ENCODE data around the gene NKIRAS1.

The NKIRAS1 gene

GRCh38 chr3:23869977-23870662 is 46.7 kb downstream of the NKIRAS1 start:
- Histone ChIP-seq H3K14ac (ENCODE audit: low read length in 2 of 2) (peak overlapping the region in 1 of 2 experiments; percentile 75), H3K18ac (ENCODE audit: low read depth in 1 of 2, low read length in 2 of 2) (peak overlapping the region in 1 of 2 experiments; percentile 34), H3K27me3 (ENCODE audit: control insufficient read depth in 1 of 2, insufficient read depth in 1 of 2, low read length in 2 of 2) (no peaks in the 10 kb centered on the region), H2BK5ac (ENCODE audit: low read depth, low read length, poor library complexity, severe bottlenecking) (no peak overlapping the region), H4K91ac (ENCODE audit: low read length) (no peak overlapping the region), H2AK5ac (ENCODE audit: low read length, severe bottlenecking) (no peak overlapping the region), H2AFZ (ENCODE audit: low read depth, low read length) (no peak overlapping the region), H2BK120ac (ENCODE audit: low read depth, low read length) (peak overlapping the region; percentile 54), H3K9ac (ENCODE audit: low read length) (no peak overlapping the region), H3K79me1 (replicated peaks; ENCODE audit: low read length, poor library complexity, severe bottlenecking) (peaks cover 18% of the 10 kb centered on the region), H2BK15ac (ENCODE audit: low read depth, poor library complexity, severe bottlenecking) (no peak overlapping the region), H4K8ac (ENCODE audit: low read length) (no peak overlapping the region), H3K27ac (ENCODE audit: low read length, poor library complexity, severe bottlenecking) (no peak overlapping the region), H3K4me2 (ENCODE audit: low read length, poor library complexity, severe bottlenecking) (no peak overlapping the region), H3K4me1 (ENCODE audit: control insufficient read depth, insufficient read depth, low read depth, low read length) (peaks cover 12% of the 10 kb centered on the region), H3K36me3 (ENCODE audit: control insufficient read depth in 1 of 2, insufficient read depth in 2 of 2, low read depth in 1 of 2, low read length in 2 of 2) (peaks cover 0 to 3% of the 10 kb centered on the region in 2 experiments), H3K23ac (ENCODE audit: low read length in 2 of 2) (no peak overlapping the region), H2BK12ac (ENCODE audit: low read length in 2 of 2) (no peak overlapping the region), H3K4me3 (ENCODE audit: insufficient read depth in 1 of 2, low read depth in 1 of 2, low read length in 2 of 2) (no peak overlapping the region), H3K9me3 (ENCODE audit: control insufficient read depth, low read length) (no peaks in the 10 kb centered on the region), H3K4ac (ENCODE audit: low read depth in 1 of 2, low read length in 2 of 2) (no peak overlapping the region)
- DNase-seq = no peak
- 69% methylated on average over 3 of the region's 4 CpGs for WGBS

GRCh38 chr3:23867838-23868237 is 49.0 kb downstream of the NKIRAS1 start:
- Histone ChIP-seq H3K36me3 (ENCODE audit: control insufficient read depth in 1 of 2, insufficient read depth in 2 of 2, low read depth in 1 of 2, low read length in 2 of 2) (peaks cover 0 to 3% of the 10 kb centered on the region in 2 experiments), H2BK120ac (ENCODE audit: low read depth, low read length) (no peak overlapping the region), H3K4me1 (ENCODE audit: control insufficient read depth, insufficient read depth, low read depth, low read length) (peaks cover 13% of the 10 kb centered on the region), H3K4me3 (ENCODE audit: insufficient read depth in 1 of 2, low read depth in 1 of 2, low read length in 2 of 2) (no peak overlapping the region), H3K27me3 (ENCODE audit: control insufficient read depth in 1 of 2, insufficient read depth in 1 of 2, low read length in 2 of 2) (no peaks in the 10 kb centered on the region), H3K14ac (ENCODE audit: low read length in 2 of 2) (no peak overlapping the region), H4K8ac (ENCODE audit: low read length) (no peak overlapping the region), H2AK5ac (ENCODE audit: low read length, severe bottlenecking) (no peak overlapping the region), H2BK5ac (ENCODE audit: low read depth, low read length, poor library complexity, severe bottlenecking) (no peak overlapping the region), H4K91ac (ENCODE audit: low read length) (no peak overlapping the region), H3K27ac (ENCODE audit: low read length, poor library complexity, severe bottlenecking) (no peak overlapping the region), H2BK12ac (ENCODE audit: low read length in 2 of 2) (no peak overlapping the region), H3K23ac (ENCODE audit: low read length in 2 of 2) (no peak overlapping the region), H3K9me3 (ENCODE audit: control insufficient read depth, low read length) (no peaks in the 10 kb centered on the region), H3K79me1 (replicated peaks; ENCODE audit: low read length, poor library complexity, severe bottlenecking) (peaks cover 13% of the 10 kb centered on the region), H3K18ac (ENCODE audit: low read depth in 1 of 2, low read length in 2 of 2) (no peak overlapping the region), H3K4me2 (ENCODE audit: low read length, poor library complexity, severe bottlenecking) (no peak overlapping the region), H2AFZ (ENCODE audit: low read depth, low read length) (no peak overlapping the region), H2BK15ac (ENCODE audit: low read depth, poor library complexity, severe bottlenecking) (no peak overlapping the region), H3K9ac (ENCODE audit: low read length) (no peak overlapping the region), H3K4ac (ENCODE audit: low read depth in 1 of 2, low read length in 2 of 2) (no peak overlapping the region)
- no peak for DNase-seq
- 86% methylated on average over 1 of the region's 1 CpG for WGBS

GRCh38 chr3:23867400-23867799 is 49.4 kb downstream of the NKIRAS1 start:
- H3K36me3 ChIP-seq (ENCODE audit: control insufficient read depth in 1 of 2, insufficient read depth in 2 of 2, low read depth in 1 of 2, low read length in 2 of 2) = peaks cover 2 to 3% of the 10 kb centered on the region in 2 experiments
- WGBS = 67% methylated on average over 1 of the region's 1 CpG
- H3K14ac ChIP-seq (ENCODE audit: low read length in 2 of 2) = no peak overlapping the region
- H4K8ac ChIP-seq (ENCODE audit: low read length) = no peak overlapping the region
- no peak overlapping the region for H2BK15ac ChIP-seq (ENCODE audit: low read depth, poor library complexity, severe bottlenecking)
- no peak overlapping the region for H3K4me3 ChIP-seq (ENCODE audit: insufficient read depth in 1 of 2, low read depth in 1 of 2, low read length in 2 of 2)
- H3K23ac ChIP-seq (ENCODE audit: low read length in 2 of 2) = no peak overlapping the region
- no peak overlapping the region for H3K9ac ChIP-seq (ENCODE audit: low read length)
- peaks cover 13% of the 10 kb centered on the region for H3K4me1 ChIP-seq (ENCODE audit: control insufficient read depth, insufficient read depth, low read depth, low read length)
- no peak overlapping the region for H2BK5ac ChIP-seq (ENCODE audit: low read depth, low read length, poor library complexity, severe bottlenecking)
- H2AK5ac ChIP-seq (ENCODE audit: low read length, severe bottlenecking) = no peak overlapping the region
- no peak overlapping the region for H2AFZ ChIP-seq (ENCODE audit: low read depth, low read length)
- H2BK120ac ChIP-seq (ENCODE audit: low read depth, low read length) = no peak overlapping the region
- DNase-seq = no peak
- peaks cover 15% of the 10 kb centered on the region for H3K79me1 ChIP-seq (replicated peaks; ENCODE audit: low read length, poor library complexity, severe bottlenecking)
- H3K18ac ChIP-seq (ENCODE audit: low read depth in 1 of 2, low read length in 2 of 2) = no peak overlapping the region
- no peak overlapping the region for H3K4me2 ChIP-seq (ENCODE audit: low read length, poor library complexity, severe bottlenecking)
- no peak overlapping the region for H4K91ac ChIP-seq (ENCODE audit: low read length)
- H2BK12ac ChIP-seq (ENCODE audit: low read length in 2 of 2) = no peak overlapping the region
- H3K27ac ChIP-seq (ENCODE audit: low read length, poor library complexity, severe bottlenecking) = no peak overlapping the region
- H3K27me3 ChIP-seq (ENCODE audit: control insufficient read depth in 1 of 2, insufficient read depth in 1 of 2, low read length in 2 of 2) = no peaks in the 10 kb centered on the region
- H3K9me3 ChIP-seq (ENCODE audit: control insufficient read depth, low read length) = no peaks in the 10 kb centered on the region
- H3K4ac ChIP-seq (ENCODE audit: low read depth in 1 of 2, low read length in 2 of 2) = no peak overlapping the region

GRCh38 chr3:23865595-23866396 is 51.0 kb downstream of the NKIRAS1 start:
- no peak overlapping the region for H2BK120ac ChIP-seq (ENCODE audit: low read depth, low read length)
- peak overlapping the region in 1 of 2 experiments; percentile 86 for H3K14ac ChIP-seq (ENCODE audit: low read length in 2 of 2)
- H2BK15ac ChIP-seq (ENCODE audit: low read depth, poor library complexity, severe bottlenecking) = peak overlapping the region; percentile 44
- peaks cover 13% of the 10 kb centered on the region for H3K4me1 ChIP-seq (ENCODE audit: control insufficient read depth, insufficient read depth, low read depth, low read length)
- H3K36me3 ChIP-seq (ENCODE audit: control insufficient read depth in 1 of 2, insufficient read depth in 2 of 2, low read depth in 1 of 2, low read length in 2 of 2) = peaks cover 11% of the 10 kb centered on the region in 2 experiments
- WGBS = 43% methylated on average over 6 of the region's 6 CpGs
- no peak overlapping the region for H2BK5ac ChIP-seq (ENCODE audit: low read depth, low read length, poor library complexity, severe bottlenecking)
- H3K9ac ChIP-seq (ENCODE audit: low read length) = no peak overlapping the region
- peak overlapping the region in 1 of 2 experiments; percentile 23 for H3K23ac ChIP-seq (ENCODE audit: low read length in 2 of 2)
- H3K9me3 ChIP-seq (ENCODE audit: control insufficient read depth, low read length) = no peaks in the 10 kb centered on the region
- peak overlapping the region; percentile 78 for H4K8ac ChIP-seq (ENCODE audit: low read length)
- H3K18ac ChIP-seq (ENCODE audit: low read depth in 1 of 2, low read length in 2 of 2) = peak overlapping the region; percentile 79 to 89
- H2AFZ ChIP-seq (ENCODE audit: low read depth, low read length) = no peak overlapping the region
- H3K27me3 ChIP-seq (ENCODE audit: control insufficient read depth in 1 of 2, insufficient read depth in 1 of 2, low read length in 2 of 2) = no peaks in the 10 kb centered on the region
- peaks cover 29% of the 10 kb centered on the region for H3K79me1 ChIP-seq (replicated peaks; ENCODE audit: low read length, poor library complexity, severe bottlenecking)
- H4K91ac ChIP-seq (ENCODE audit: low read length) = no peak overlapping the region
- peak overlapping the region; percentile 46 for H2AK5ac ChIP-seq (ENCODE audit: low read length, severe bottlenecking)
- H3K27ac ChIP-seq (ENCODE audit: low read length, poor library complexity, severe bottlenecking) = peak overlapping the region; percentile 41
- peak overlapping the region; percentile 0 to 68 for H3K4ac ChIP-seq (ENCODE audit: low read depth in 1 of 2, low read length in 2 of 2)
- no peak overlapping the region for H3K4me2 ChIP-seq (ENCODE audit: low read length, poor library complexity, severe bottlenecking)
- no peak overlapping the region for H3K4me3 ChIP-seq (ENCODE audit: insufficient read depth in 1 of 2, low read depth in 1 of 2, low read length in 2 of 2)
- DNase-seq = peak; percentile 84
- peak overlapping the region; percentile 79 to 81 for H2BK12ac ChIP-seq (ENCODE audit: low read length in 2 of 2)

Data from mesenchymal stem cell (in vitro differentiated cells and primary cell).